IMR-90 (cell line): Measurements from ENCODE around the gene IFT52. TPM values are rescaled to one million over a fixed set of nuclear protein-coding genes. Genes with fewer than 3 reads are reported as not detected.

Experiments
- ATAC-seq: fragments of 200-7000 bp; cut with Tn5 transposase; 2 replicates; pipeline ENCODE4 v1.9.1; 2020; ENCODE audit warnings: low read depth, mild to moderate bottlenecking, moderate library complexity
- BruUV-seq: library from RNA; stranded (reverse); fragments of 400-500 nt; replicated peaks from 2 replicates; lab custom pipeline; 2021; lab: Mats Ljungman, UMichigan
- CTCF ChIA-PET: fragments of 300-600 bp; formaldehyde crosslinking; extraction: SDS; loops from one replicate; lab custom pipeline; 2021; ENCODE audit warnings: antibody characterized with exemption; lab: Yijun Ruan, JAX
- POLR2A ChIA-PET: fragments of 300-600 bp; sonication (Branson Sonifier 250); formaldehyde crosslinking; loops from one replicate; lab custom pipeline; 2022; ENCODE audit warnings: antibody characterized with exemption; ENCODE audit not compliant: unreplicated experiment; lab: Charles Lee
- DNase-seq: peaks from one replicate; pipeline ENCODE4 v3.0.0; 2013
- H2AFZ ChIP-seq: replicated peaks from 2 replicates; pipeline ENCODE3; 2013; ENCODE audit warnings: low read length, mild to moderate bottlenecking; ENCODE audit not compliant: poor library complexity
- H2AK5ac ChIP-seq: 2 replicates; pipeline ENCODE4 v1.6.1; 2013; ENCODE audit warnings: low read depth, low read length, inconsistent platforms
- H2AK9ac ChIP-seq: replicated peaks from 2 replicates; pipeline ENCODE3; 2013; ENCODE audit warnings: mild to moderate bottlenecking, low read depth, low read length, moderate library complexity; ENCODE audit not compliant: poor library complexity
- H2BK120ac ChIP-seq: 2 replicates; pipeline ENCODE4 v1.6.1; 2013; ENCODE audit warnings: low read depth, low read length, inconsistent platforms
- H2BK15ac ChIP-seq: 3 replicates; pipeline ENCODE4 v1.6.1; 2013; ENCODE audit warnings: low read depth, low read length, inconsistent platforms
- H2BK20ac ChIP-seq: 2 replicates; pipeline ENCODE4 v1.6.1; 2013; ENCODE audit warnings: low read depth, mild to moderate bottlenecking, inconsistent platforms, low read length, moderate library complexity
- H2BK5ac ChIP-seq: 2 replicates; pipeline ENCODE4 v1.6.1; 2013; ENCODE audit warnings: mild to moderate bottlenecking, low read depth, low read length, inconsistent platforms; ENCODE audit not compliant: poor library complexity, severe bottlenecking
- H3K14ac ChIP-seq: replicated peaks from 2 replicates; pipeline ENCODE4 v1.6.1; 2013; ENCODE audit warnings: low read depth, low read length, inconsistent platforms
- H3K18ac ChIP-seq: 2 replicates; pipeline ENCODE4 v1.6.1; 2013; ENCODE audit warnings: low read depth, low read length, control low read depth
- H3K23ac ChIP-seq: 2 replicates; pipeline ENCODE4 v1.6.1; 2013; ENCODE audit warnings: low read depth, low read length, inconsistent platforms
- H3K27ac ChIP-seq: 2 replicates; pipeline ENCODE4 v1.5.1; 2013; ENCODE audit warnings: mild to moderate bottlenecking, control low read depth, low read length; ENCODE audit not compliant: insufficient read depth
- H3K27me3 ChIP-seq: 2 replicates; pipeline ENCODE4 v1.6.1; 2013; ENCODE audit warnings: low read length; ENCODE audit not compliant: control insufficient read depth, insufficient read depth
- H3K36me3 ChIP-seq: 2 replicates; pipeline ENCODE4 v1.6.1; 2013; ENCODE audit warnings: low read length, mixed read lengths; ENCODE audit not compliant: control insufficient read depth, insufficient read depth
- H3K4ac ChIP-seq: 2 replicates; pipeline ENCODE4 v1.6.1; 2013; ENCODE audit warnings: low read depth, low read length, inconsistent platforms
- H3K4me1 ChIP-seq: 2 replicates; pipeline ENCODE4 v1.6.1; 2013; ENCODE audit warnings: low read length, mixed read lengths; ENCODE audit not compliant: control insufficient read depth, insufficient read depth
- H3K4me2 ChIP-seq: 2 replicates; pipeline ENCODE4 v1.6.1; 2013; ENCODE audit warnings: low read depth, mild to moderate bottlenecking, control low read depth, low read length, moderate library complexity
- H3K4me3 ChIP-seq: 2 replicates; pipeline ENCODE4 v1.5.1; 2013; ENCODE audit warnings: low read depth, mild to moderate bottlenecking, control low read depth, low read length, moderate library complexity; ENCODE audit not compliant: insufficient read depth
- H3K56ac ChIP-seq: 2 replicates; pipeline ENCODE4 v1.6.1; 2013; ENCODE audit warnings: low read length, inconsistent platforms; ENCODE audit not compliant: insufficient read depth; ENCODE audit errors: extremely low read depth
- H3K79me1 ChIP-seq, 2 experiments: 2 replicates each; pipeline ENCODE4 v1.6.1; 2013; ENCODE audit warnings: low read length in 2 of 2, inconsistent platforms in 1 of 2, low read depth in 1 of 2
- H3K9ac ChIP-seq: 2 replicates; pipeline ENCODE4 v1.6.1; 2013; ENCODE audit warnings: low read depth, low read length, control low read depth
- H3K9me1 ChIP-seq: 2 replicates; pipeline ENCODE4 v1.6.1; 2013; ENCODE audit warnings: low read length, inconsistent platforms; ENCODE audit not compliant: insufficient read depth
- H3K9me3 ChIP-seq: 2 replicates; pipeline ENCODE4 v1.6.1; 2013; ENCODE audit warnings: low read length; ENCODE audit not compliant: control insufficient read depth, insufficient read depth
- H4K20me1 ChIP-seq: 2 replicates; pipeline ENCODE4 v1.6.1; 2013; ENCODE audit warnings: low read length, inconsistent platforms; ENCODE audit not compliant: insufficient read depth
- H4K5ac ChIP-seq: 2 replicates; pipeline ENCODE4 v1.6.1; 2013; ENCODE audit warnings: mild to moderate bottlenecking, low read depth, low read length, control low read depth
- H4K8ac ChIP-seq, 2 experiments: 2 replicates each; pipeline ENCODE4 v1.6.1; 2013; ENCODE audit warnings: low read depth in 2 of 2, low read length in 2 of 2, control low read depth in 1 of 2, inconsistent platforms in 1 of 2
- H4K91ac ChIP-seq: 2 replicates; pipeline ENCODE4 v1.6.1; 2013; ENCODE audit warnings: low read depth, low read length, inconsistent platforms; ENCODE audit not compliant: insufficient read depth
- CEBPB ChIP-seq: IDR thresholded peaks from 2 replicates; pipeline ENCODE4 v1.6.1; 2012; ENCODE audit warnings: low read depth, low read length, improper control_type of control experiment
- MAZ ChIP-seq: IDR thresholded peaks from 2 replicates; pipeline ENCODE4 v1.6.1; 2012; ENCODE audit warnings: low read depth, mild to moderate bottlenecking, low read length, improper control_type of control experiment, moderate library complexity, borderline replicate concordance
- MXI1 ChIP-seq: IDR thresholded peaks from 2 replicates; pipeline ENCODE4 v1.6.1; 2012; ENCODE audit warnings: low read depth, mild to moderate bottlenecking, low read length, moderate library complexity, borderline replicate concordance
- POLR2A ChIP-seq: IDR thresholded peaks from 2 replicates; pipeline ENCODE4 v1.6.1; 2012; ENCODE audit warnings: mild to moderate bottlenecking, low read depth, low read length
- RFX5 ChIP-seq: IDR thresholded peaks from 2 replicates; pipeline ENCODE4 v1.8.0; 2012; ENCODE audit warnings: low read depth, mild to moderate bottlenecking, low read length, moderate library complexity
- SMC3 ChIP-seq: fragments of 150-350 bp; IDR thresholded peaks from 2 replicates; pipeline ENCODE4 v1.6.1; 2016; ENCODE audit warnings: low read depth, mild to moderate bottlenecking, antibody characterized with exemption, low read length, moderate library complexity
- WGBS, 2 experiments: methylation state at CpG; one replicate each; pipeline versions ENCODE4 v1.1.5 to v1.1.7; 2013; ENCODE audit warnings: missing lambda C conversion rate in 2 of 2; ENCODE audit not compliant: insufficient read length in 1 of 2; ENCODE audit errors: extremely low coverage in 2 of 2; 5-methylcytosine and 5-hydroxymethylcytosine counted together
- dilution Hi-C: fragments of 300-500 bp; cut with HindIII; formaldehyde crosslinking; loops from one replicate; pipeline ENCODE4 v1.14.3; 2018; ENCODE audit warnings: low sequenced_read_pairs; ENCODE audit not compliant: unreplicated experiment
- in situ Hi-C: fragments of 300-500 bp; cut with MboI; formaldehyde crosslinking; loops from 3 replicates; pipeline ENCODE4 v1.14.3; 2019; ENCODE audit warnings: low sequenced_read_pairs, inconsistent platforms, mixed read lengths
- intact Hi-C: fragments of 100-400 bp; cut with micrococcal nuclease; formaldehyde crosslinking; loops from 2 replicates; pipeline ENCODE4 v1.10.0; 2022
- polyA plus RNA-seq, 3 experiments: library from polyadenylated mRNA; depleted of rRNA; stranded (reverse); fragments of >200 nt; gene quantifications; 2 replicates each; pipeline ENCODE4 v1.2.3, GENCODE V29; 2012; ENCODE audit warnings: low replicate concordance in 1 of 3
- total RNA-seq: library from RNA; depleted of rRNA; stranded (reverse); fragments of >200 nt; gene quantifications from 2 replicates; pipeline ENCODE4 v1.2.3, GENCODE V29; 2012
- TF ChIP-seq, protein P1 (sequence below): fragments of 150-350 bp; IDR thresholded peaks from 2 replicates; pipeline ENCODE4 v1.6.1; 2016; ENCODE audit warnings: low read depth, mild to moderate bottlenecking, low read length, moderate library complexity, borderline replicate concordance
- TF ChIP-seq, protein P2 (sequence below): fragments of 150-350 bp; IDR thresholded peaks from 2 replicates; pipeline ENCODE4 v1.6.1; 2017; ENCODE audit warnings: mild to moderate bottlenecking, antibody characterized with exemption, low read length, low read depth
- TF ChIP-seq, protein P3 (sequence below): conservative IDR thresholded peaks from 2 replicates; pipeline ENCODE4 v1.5.1; 2012; ENCODE audit warnings: mild to moderate bottlenecking, low read depth, low read length, improper control_type of control experiment

The IFT52 gene
- total and polyA plus RNA-seq, 2 of the 4 experiments (the other 2 are of a cell fraction): 31.2 to 55.6 TPM

DNA sequence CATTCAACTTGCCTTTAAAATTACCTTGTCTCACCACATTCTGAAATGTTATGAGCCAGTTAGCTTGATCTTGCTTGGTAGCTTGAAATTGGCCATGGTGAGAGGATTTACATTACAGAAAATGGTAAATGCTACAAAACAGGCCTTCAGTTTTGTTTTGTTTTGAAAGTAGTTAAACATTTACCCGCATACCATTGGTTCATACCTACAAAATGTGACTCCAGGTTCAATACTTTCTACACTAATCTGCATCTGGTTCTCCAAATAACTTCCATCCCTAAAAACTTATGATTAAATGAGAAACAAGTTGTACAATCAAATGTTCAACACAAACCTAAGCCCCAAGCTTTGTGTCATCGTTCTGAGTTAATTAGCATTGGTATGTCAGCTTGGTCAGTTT is 45.7 kb downstream of the IFT52 start:
- Histone ChIP-seq H3K14ac (no peak overlapping the region), H3K9me1 (peaks cover 3% of the 10 kb centered on the region; the same call in 1 of the 2 replicates), H3K18ac (no peak overlapping the region), H4K20me1 (no peaks in the 10 kb centered on the region), H3K9ac (no peak overlapping the region), H2AFZ (no peak overlapping the region), H2BK5ac (no peak overlapping the region), H2AK5ac (no peak overlapping the region), H3K23ac (no peak overlapping the region), H3K27me3 (no peaks in the 10 kb centered on the region), H3K4me3 (no peak overlapping the region), H3K36me3 (peaks cover 23% of the 10 kb centered on the region), H2BK15ac (no peak overlapping the region), H3K4me1 (no peaks in the 10 kb centered on the region), H3K27ac (no peak overlapping the region), H2BK20ac (no peak overlapping the region), H4K91ac (no peak overlapping the region), H4K5ac (no peak overlapping the region), H3K56ac (no peak overlapping the region), H2BK120ac (no peak overlapping the region), H4K8ac (no peak overlapping the region), H2AK9ac (no peak overlapping the region), H3K9me3 (no peaks in the 10 kb centered on the region), H3K4me2 (no peak overlapping the region), H3K4ac (no peak overlapping the region), H3K79me1 (no peaks in the 10 kb centered on the region)
- CTCF ChIA-PET: no interaction called here
- in situ Hi-C loops (no loop called here), dilution Hi-C loops (no loop called here), intact Hi-C loops (no loop called here)
- TF ChIP-seq RFX5 (no peak), CEBPB (no peak), SMC3 (no peak), POLR2A (no peak), MAZ (no peak), MXI1 (no peak)
- TF ChIP-seq, protein P1, sequence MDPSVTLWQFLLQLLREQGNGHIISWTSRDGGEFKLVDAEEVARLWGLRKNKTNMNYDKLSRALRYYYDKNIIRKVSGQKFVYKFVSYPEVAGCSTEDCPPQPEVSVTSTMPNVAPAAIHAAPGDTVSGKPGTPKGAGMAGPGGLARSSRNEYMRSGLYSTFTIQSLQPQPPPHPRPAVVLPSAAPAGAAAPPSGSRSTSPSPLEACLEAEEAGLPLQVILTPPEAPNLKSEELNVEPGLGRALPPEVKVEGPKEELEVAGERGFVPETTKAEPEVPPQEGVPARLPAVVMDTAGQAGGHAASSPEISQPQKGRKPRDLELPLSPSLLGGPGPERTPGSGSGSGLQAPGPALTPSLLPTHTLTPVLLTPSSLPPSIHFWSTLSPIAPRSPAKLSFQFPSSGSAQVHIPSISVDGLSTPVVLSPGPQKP: no peak
- TF ChIP-seq, protein P2, sequence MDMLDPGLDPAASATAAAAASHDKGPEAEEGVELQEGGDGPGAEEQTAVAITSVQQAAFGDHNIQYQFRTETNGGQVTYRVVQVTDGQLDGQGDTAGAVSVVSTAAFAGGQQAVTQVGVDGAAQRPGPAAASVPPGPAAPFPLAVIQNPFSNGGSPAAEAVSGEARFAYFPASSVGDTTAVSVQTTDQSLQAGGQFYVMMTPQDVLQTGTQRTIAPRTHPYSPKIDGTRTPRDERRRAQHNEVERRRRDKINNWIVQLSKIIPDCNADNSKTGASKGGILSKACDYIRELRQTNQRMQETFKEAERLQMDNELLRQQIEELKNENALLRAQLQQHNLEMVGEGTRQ: no peak
- TF ChIP-seq, protein P3, sequence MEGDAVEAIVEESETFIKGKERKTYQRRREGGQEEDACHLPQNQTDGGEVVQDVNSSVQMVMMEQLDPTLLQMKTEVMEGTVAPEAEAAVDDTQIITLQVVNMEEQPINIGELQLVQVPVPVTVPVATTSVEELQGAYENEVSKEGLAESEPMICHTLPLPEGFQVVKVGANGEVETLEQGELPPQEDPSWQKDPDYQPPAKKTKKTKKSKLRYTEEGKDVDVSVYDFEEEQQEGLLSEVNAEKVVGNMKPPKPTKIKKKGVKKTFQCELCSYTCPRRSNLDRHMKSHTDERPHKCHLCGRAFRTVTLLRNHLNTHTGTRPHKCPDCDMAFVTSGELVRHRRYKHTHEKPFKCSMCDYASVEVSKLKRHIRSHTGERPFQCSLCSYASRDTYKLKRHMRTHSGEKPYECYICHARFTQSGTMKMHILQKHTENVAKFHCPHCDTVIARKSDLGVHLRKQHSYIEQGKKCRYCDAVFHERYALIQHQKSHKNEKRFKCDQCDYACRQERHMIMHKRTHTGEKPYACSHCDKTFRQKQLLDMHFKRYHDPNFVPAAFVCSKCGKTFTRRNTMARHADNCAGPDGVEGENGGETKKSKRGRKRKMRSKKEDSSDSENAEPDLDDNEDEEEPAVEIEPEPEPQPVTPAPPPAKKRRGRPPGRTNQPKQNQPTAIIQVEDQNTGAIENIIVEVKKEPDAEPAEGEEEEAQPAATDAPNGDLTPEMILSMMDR: no peak
- DNase-seq: no peak
- no CpG with 5 or more reads among the region's 2 CpGs for WGBS, 2 experiments
- POLR2A ChIA-PET: no interaction called here
- no peak for ATAC-seq
- no TSS peak for BruUV-seq
